GM23248 (cell line): ENCODE measurements around the gene SULT1C4. TPM values are rescaled to one million over a fixed set of nuclear protein-coding genes. Genes with fewer than 3 reads are reported as not detected.

ENCODE experiments used
- DNase-seq: peaks from one replicate; pipeline ENCODE4 v3.0.0-alpha.2; 2015
- H2AFZ ChIP-seq: fragments of 200-600 bp; sonication (generic); 2 replicates; pipeline ENCODE4 v1.6.1; 2016; ENCODE audit warnings: antibody characterized with exemption
- H3F3A ChIP-seq: fragments of 200-600 bp; sonication (generic); 2 replicates; pipeline ENCODE4 v1.6.1; 2016; ENCODE audit warnings: mild to moderate bottlenecking, antibody characterized with exemption, mixed run types; ENCODE audit not compliant: insufficient read depth
- H3K27ac ChIP-seq: fragments of 200-600 bp; sonication (generic); 2 replicates; pipeline ENCODE4 v1.5.1; 2016; ENCODE audit warnings: mild to moderate bottlenecking
- H3K27me3 ChIP-seq: fragments of 200-600 bp; sonication (generic); replicated peaks from 2 replicates; pipeline ENCODE4 v1.6.1; 2016; ENCODE audit warnings: mild to moderate bottlenecking; ENCODE audit not compliant: insufficient read depth
- H3K36me3 ChIP-seq: fragments of 200-600 bp; sonication (generic); 2 replicates; pipeline ENCODE4 v1.6.1; 2016; ENCODE audit warnings: low read depth, mild to moderate bottlenecking
- H3K4me1 ChIP-seq: fragments of 200-600 bp; sonication (generic); 2 replicates; pipeline ENCODE4 v1.6.1; 2016; ENCODE audit warnings: mild to moderate bottlenecking; ENCODE audit not compliant: insufficient read depth
- H3K4me2 ChIP-seq: fragments of 200-600 bp; sonication (generic); one replicate; pipeline ENCODE4 v1.6.1; 2016; ENCODE audit warnings: mild to moderate bottlenecking; ENCODE audit not compliant: unreplicated experiment
- H3K4me3 ChIP-seq: fragments of 200-600 bp; sonication (generic); 2 replicates; pipeline ENCODE4 v1.5.1; 2016; ENCODE audit warnings: mild to moderate bottlenecking
- H3K79me2 ChIP-seq: fragments of 200-600 bp; sonication (generic); 2 replicates; pipeline ENCODE4 v1.6.1; 2016; ENCODE audit warnings: mild to moderate bottlenecking; ENCODE audit not compliant: insufficient read depth
- H3K9ac ChIP-seq: fragments of 200-600 bp; sonication (generic); 2 replicates; pipeline ENCODE4 v1.6.1; 2016; ENCODE audit warnings: mild to moderate bottlenecking
- H3K9me2 ChIP-seq: fragments of 200-600 bp; sonication (generic); 2 replicates; pipeline ENCODE4 v1.6.1; 2016; ENCODE audit warnings: mixed run types, mild to moderate bottlenecking, moderate library complexity; ENCODE audit not compliant: insufficient read depth
- H3K9me3 ChIP-seq: fragments of 200-600 bp; sonication (generic); one replicate; pipeline ENCODE4 v1.6.1; 2017; ENCODE audit warnings: low read depth
- H4K20me1 ChIP-seq: fragments of 200-600 bp; sonication (generic); 2 replicates; pipeline ENCODE4 v1.6.0; 2016; ENCODE audit not compliant: insufficient read depth
- EZH2 ChIP-seq: fragments of 200-600 bp; sonication (generic); IDR thresholded peaks from 2 replicates; pipeline ENCODE4 v1.6.1; 2018; ENCODE audit warnings: antibody characterized with exemption, mild to moderate bottlenecking; ENCODE audit not compliant: insufficient read depth, poor library complexity, severe bottlenecking
- EZH2phosphoT487 ChIP-seq: fragments of 200-600 bp; sonication (generic); IDR thresholded peaks from 2 replicates; pipeline ENCODE4 v1.6.1; 2018; ENCODE audit warnings: antibody characterized with exemption, moderate library complexity, mild to moderate bottlenecking, low read depth; ENCODE audit not compliant: insufficient read depth
- WGBS, 2 experiments: methylation state at CpG; one replicate each; pipeline ENCODE4 v1.1.6; 2015 to 2017; ENCODE audit warnings: low lambda C conversion rate in 2 of 2, low coverage in 1 of 2; ENCODE audit errors: missing lambda C conversion rate in 2 of 2; 5-methylcytosine and 5-hydroxymethylcytosine counted together
- in situ Hi-C: fragments of 300-500 bp; cut with MboI; formaldehyde crosslinking; loops from 2 replicates; pipeline ENCODE4 v1.15.0; 2020
- polyA plus RNA-seq: library from polyadenylated mRNA; unstranded; fragments of >200 nt; fragmentation: Nextera tagmentation; extraction: Ambion mirVana; gene quantifications from 2 replicates; pipeline ENCODE4 v1.2.1, GENCODE V29; 2016
- total RNA-seq: library from RNA; depleted of rRNA; stranded (reverse); fragments of >200 nt; shearing (Covaris generic); gene quantifications from 2 replicates; pipeline ENCODE4 v1.2.3, GENCODE V29; 2014

SULT1C4 gene
- total and polyA plus RNA-seq, 2 experiments from 2014 or later, result not detected

DNA sequence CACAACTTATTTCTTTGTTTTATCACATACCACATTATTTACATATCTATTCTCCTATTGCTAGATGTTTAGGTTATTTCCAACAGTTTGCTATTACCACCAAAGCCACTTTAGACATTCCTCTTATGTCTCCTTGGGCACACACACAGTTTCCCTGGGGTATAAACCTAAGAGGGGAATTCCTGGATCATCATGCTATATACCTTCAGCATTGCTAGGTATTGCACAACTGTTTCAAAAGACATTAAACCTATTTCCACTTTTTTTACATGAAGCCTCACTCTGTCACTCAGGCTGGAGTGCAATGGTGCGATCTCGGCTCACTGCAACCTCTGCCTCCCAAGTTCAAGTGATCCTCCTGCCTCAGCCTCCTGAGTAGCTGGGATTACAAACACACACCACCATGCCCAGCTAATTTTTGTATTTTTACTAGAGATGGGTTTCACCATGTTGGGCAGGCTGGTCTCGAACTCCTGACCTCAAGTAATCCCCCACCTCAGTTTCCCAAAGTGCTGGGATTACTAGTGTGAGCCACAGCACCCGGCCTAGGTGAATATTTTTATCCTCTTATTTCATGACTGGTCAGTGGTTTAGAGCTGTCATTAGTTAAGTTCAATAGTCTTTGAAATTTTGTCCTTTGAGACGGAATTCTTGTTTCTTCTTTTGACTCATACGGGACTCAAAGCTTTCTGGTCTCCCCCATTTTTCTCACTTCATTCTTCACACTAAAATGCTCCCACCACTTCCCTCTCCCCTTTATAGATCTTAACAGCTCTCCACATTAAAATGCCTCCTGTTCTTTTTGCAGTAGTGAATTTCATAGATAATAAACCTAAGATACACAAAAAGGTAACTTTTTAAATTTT is 30.3 kb downstream of the SULT1C4 start:
- no peaks in the 10 kb centered on the region for H3K36me3 ChIP-seq
- H2AFZ ChIP-seq, result no peak overlapping the region
- no peaks in the 10 kb centered on the region for H3K79me2 ChIP-seq
- no peaks in the 10 kb centered on the region for H3K9me3 ChIP-seq
- WGBS, 2 experiments, result 84 to 85% methylated on average over 6 of the region's 6 CpGs
- no peak overlapping the region for H3K4me3 ChIP-seq
- H3K27me3 ChIP-seq, result no peaks in the 10 kb centered on the region
- peaks cover under 1% of the 10 kb centered on the region; the same call in 1 of the 2 replicates for H3F3A ChIP-seq
- no peak overlapping the region for H3K4me2 ChIP-seq
- DNase-seq, result no peak
- H3K4me1 ChIP-seq, result peaks cover 19% of the 10 kb centered on the region
- H3K9me2 ChIP-seq, result no peaks in the 10 kb centered on the region
- TF ChIP-seq EZH2 (no peak), EZH2phosphoT487 (no peak)
- no peak overlapping the region for H3K27ac ChIP-seq
- in situ Hi-C loops, result no loop called here
- H3K9ac ChIP-seq, result no peak overlapping the region
- no peaks in the 10 kb centered on the region for H4K20me1 ChIP-seq

DNA sequence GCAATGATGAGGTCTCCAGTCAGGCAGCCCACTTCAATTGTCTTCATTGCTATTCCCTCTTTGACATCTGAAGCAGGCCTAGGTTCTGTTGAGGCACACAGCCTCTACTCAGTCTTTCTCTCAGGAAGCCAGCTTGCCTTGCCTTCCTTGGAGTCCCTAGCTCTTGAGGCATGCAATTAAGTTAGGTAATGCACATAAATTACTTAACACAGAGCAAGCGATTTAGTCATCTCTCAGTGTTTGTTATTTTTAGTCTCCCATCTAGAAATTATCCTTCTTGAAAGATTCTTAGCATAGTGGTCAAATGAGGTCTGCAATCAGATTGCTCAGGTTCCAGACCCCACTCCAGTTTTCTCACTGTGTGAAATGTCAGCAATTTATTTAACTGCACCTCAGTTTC is 32.0 kb downstream of the SULT1C4 start:
- Histone ChIP-seq H3F3A (peaks cover 18% of the 10 kb centered on the region), H3K9ac (no peak overlapping the region), H2AFZ (no peak overlapping the region), H3K4me3 (no peak overlapping the region), H3K27ac (no peak overlapping the region), H3K27me3 (no peaks in the 10 kb centered on the region), H3K36me3 (no peaks in the 10 kb centered on the region), H3K4me1 (peaks cover 28% of the 10 kb centered on the region), H3K9me2 (no peaks in the 10 kb centered on the region), H3K9me3 (no peaks in the 10 kb centered on the region), H4K20me1 (no peaks in the 10 kb centered on the region), H3K4me2 (no peak overlapping the region), H3K79me2 (no peaks in the 10 kb centered on the region)
- DNase-seq, result peak; percentile 63
- in situ Hi-C loops, result no loop called here
- TF ChIP-seq EZH2, result no peak
- TF ChIP-seq EZH2phosphoT487, result no peak
- 42 to 55% methylated on average over 1 of the region's 1 CpG for WGBS, 2 experiments

- Histone ChIP-seq H3K27me3 (no peaks in the 10 kb centered on the region), H4K20me1 (no peaks in the 10 kb centered on the region), H3K79me2 (no peaks in the 10 kb centered on the region), H3K4me2 (peak overlapping the region; percentile 43), H3K9me3 (no peaks in the 10 kb centered on the region), H3K9ac (peak overlapping the region; percentile 24; the same call in 1 of the 2 replicates), H3K9me2 (no peaks in the 10 kb centered on the region), H3K27ac (peak overlapping the region; percentile 73), H3F3A (peaks cover 20% of the 10 kb centered on the region), H3K4me1 (peaks cover 30% of the 10 kb centered on the region), H3K36me3 (no peaks in the 10 kb centered on the region), H3K4me3 (no peak overlapping the region), H2AFZ (no peak overlapping the region)
- WGBS, 2 experiments, result 0 to 6% methylated on average over 1 of the region's 1 CpG
- no peak for TF ChIP-seq EZH2
- TF ChIP-seq EZH2phosphoT487, result peak; percentile 54; the same call in 1 of the 2 replicates
- peak; percentile 84 for DNase-seq
- in situ Hi-C loops, result no loop called here
Observed at GRCh38 chr2:108412995-108413710, 35.4 kb downstream of the SULT1C4 start.

- Histone ChIP-seq H3K9me2 (no peaks in the 10 kb centered on the region), H3K4me3 (no peak overlapping the region), H2AFZ (no peak overlapping the region), H3K4me1 (peaks cover 30% of the 10 kb centered on the region), H3K4me2 (peak overlapping the region; percentile 43), H3K36me3 (no peaks in the 10 kb centered on the region), H3F3A (peaks cover 20% of the 10 kb centered on the region), H3K9me3 (no peaks in the 10 kb centered on the region), H3K27ac (peak overlapping the region; percentile 73), H3K79me2 (no peaks in the 10 kb centered on the region), H3K9ac (0 out of 2 replicates have a peak overlapping the region, but pooled peaks have one; percentile 24), H3K27me3 (no peaks in the 10 kb centered on the region), H4K20me1 (no peaks in the 10 kb centered on the region)
- peak; percentile 46 for DNase-seq
- in situ Hi-C loops, result no loop called here
- TF ChIP-seq EZH2phosphoT487 (no peak), EZH2 (no peak)
- 88 to 100% methylated on average over 1 of the region's 1 CpG for WGBS, 2 experiments
Observed at GRCh38 chr2:108413711-108414095, 35.9 kb downstream of the SULT1C4 start.
